Uterus (tissue), 2 donors: ENCODE measurements around the gene CASP7.

Experiments used
- CTCF ChIP-seq, 4 experiments: fragments of 200-600 bp in 2 of 4; fragments of 450-650 bp in 2 of 4; sonication (generic) in 2 of 4; IDR thresholded peaks; one replicate each; pipeline ENCODE4 v1.5.1; 2016 to 2019; ENCODE audit warnings: antibody characterized with exemption in 4 of 4, mild to moderate bottlenecking in 2 of 4, moderate library complexity in 1 of 4
- POLR2A ChIP-seq, 2 donors: fragments of 450-650 bp; IDR thresholded peaks; one replicate each; pipeline ENCODE4 v1.6.1; 2016; ENCODE audit warnings: antibody characterized with exemption in 2 of 2, mild to moderate bottlenecking in 1 of 2, moderate library complexity in 1 of 2

GRCh38 chr10:113639966-113640365 lies 39.7 kb upstream of the CASP7 start:
- TF ChIP-seq CTCF (IDR thresholded peaks at IDR 0.05) (no peak), POLR2A (IDR thresholded peaks at IDR 0.05) (no peak)
